Endodermal cell (in vitro differentiated cells): Measurements from ENCODE around the gene PRDM2. TPM values are rescaled to one million over a fixed set of nuclear protein-coding genes. Genes with fewer than 3 reads are reported as not detected.

Experiments used
- DNase-seq: peaks from one replicate; pipeline ENCODE4 v3.0.0-alpha.2; 2017
- H3K27ac ChIP-seq: 2 replicates; pipeline ENCODE4 v1.5.1; 2013; ENCODE audit warnings: mild to moderate bottlenecking, low read depth, low read length, moderate library complexity
- H3K27me3 ChIP-seq: 2 replicates; pipeline ENCODE4 v1.6.1; 2013; ENCODE audit warnings: mild to moderate bottlenecking, low read length, moderate library complexity; ENCODE audit not compliant: insufficient read depth, control insufficient read depth, poor library complexity, severe bottlenecking
- H3K36me3 ChIP-seq: 2 replicates; pipeline ENCODE4 v1.7.0; 2013; ENCODE audit warnings: mild to moderate bottlenecking, low read length, moderate library complexity; ENCODE audit not compliant: control insufficient read depth, insufficient read depth
- H3K4me1 ChIP-seq: one replicate; pipeline ENCODE4 v1.7.0; 2013; ENCODE audit warnings: low read length; ENCODE audit not compliant: control insufficient read depth, insufficient read depth
- H3K4me3 ChIP-seq: 2 replicates; pipeline ENCODE4 v1.5.1; 2013; ENCODE audit warnings: mild to moderate bottlenecking, low read length, moderate library complexity
- H3K9ac ChIP-seq: 2 replicates; pipeline ENCODE4 v1.6.1; 2013; ENCODE audit warnings: mild to moderate bottlenecking, low read length, moderate library complexity; ENCODE audit not compliant: poor library complexity, severe bottlenecking; ENCODE audit errors: extremely low read depth
- H3K9me3 ChIP-seq: 2 replicates; pipeline ENCODE4 v1.6.1; 2013; ENCODE audit warnings: mild to moderate bottlenecking, low read length, moderate library complexity; ENCODE audit not compliant: control insufficient read depth
- H3K27ac Mint-ChIP-seq: 2 replicates; pipeline ENCODE4 v1.8.0; 2020; ENCODE audit warnings: mixed read lengths
- H3K27me3 Mint-ChIP-seq: 2 replicates; pipeline ENCODE4 v1.8.0; 2021; ENCODE audit warnings: mild to moderate bottlenecking, mixed read lengths; ENCODE audit not compliant: insufficient read depth
- H3K36me3 Mint-ChIP-seq: 2 replicates; pipeline ENCODE4 v1.8.0; 2020; ENCODE audit warnings: low read depth, mixed read lengths
- H3K4me1 Mint-ChIP-seq: 2 replicates; pipeline ENCODE4 v1.8.0; 2020; ENCODE audit warnings: mixed read lengths
- H3K4me3 Mint-ChIP-seq: 2 replicates; pipeline ENCODE4 v1.8.0; 2020; ENCODE audit warnings: mild to moderate bottlenecking, moderate library complexity, mixed read lengths
- H3K9me3 Mint-ChIP-seq: 2 replicates; pipeline ENCODE4 v1.8.0; 2020; ENCODE audit warnings: mild to moderate bottlenecking, mixed read lengths
- WGBS, 2 experiments: methylation state at CpG; one replicate each; pipeline versions ENCODE4 v1.1.5 to v1.1.7; 2013; ENCODE audit warnings: missing lambda C conversion rate in 2 of 2, mixed read lengths in 1 of 2; ENCODE audit not compliant: insufficient coverage in 1 of 2, insufficient read length in 1 of 2; 5-methylcytosine and 5-hydroxymethylcytosine counted together
- total RNA-seq, 2 donors: library from RNA; stranded (reverse); fragmentation: NEBNext Ultra II Directional in 1 of 2; extraction: Animal tissue kit (Norgen Biotek cat#: 25700) in 1 of 2; gene quantifications; 2 replicates in 1 of 2; 3 replicates in 1 of 2; pipeline ENCODE4 v1.2.1, GENCODE V29; 2021
- TF ChIP-seq, protein P1 (sequence below): fragments of 200-600 bp; sonication (generic); conservative IDR thresholded peaks from 2 replicates; pipeline ENCODE4 v1.5.0; 2021; ENCODE audit warnings: antibody characterized with exemption, mild to moderate bottlenecking

Gene PRDM2
- total RNA-seq, 2 donors from 2014 or later, result 29.4 to 35.4 TPM

DNA sequence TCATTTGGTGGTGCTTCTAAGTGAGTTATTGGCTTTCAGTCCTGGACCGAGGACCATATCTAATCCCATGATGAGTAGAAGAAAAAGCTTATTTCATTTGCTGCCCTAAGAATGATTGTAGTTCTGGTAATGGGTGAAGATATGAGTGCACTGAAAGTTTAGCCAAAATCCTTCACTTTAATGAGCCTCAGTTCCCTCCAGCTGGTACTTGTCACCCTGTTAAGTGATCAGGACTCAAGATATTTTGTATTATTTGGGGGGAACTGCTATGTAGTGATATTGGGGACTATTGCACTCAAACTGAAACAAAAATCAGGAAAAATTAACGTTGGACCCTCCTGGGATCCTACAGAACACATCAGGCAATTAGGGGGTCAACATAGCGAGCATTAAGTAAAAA lies 165.9 kb downstream of the PRDM2 start:
- H3K4me3 Mint-ChIP-seq, result no peak overlapping the region
- Histone ChIP-seq H3K27me3 (peaks cover 7% of the 10 kb centered on the region), H3K27ac (no peak overlapping the region), H3K9me3 (no peaks in the 10 kb centered on the region), H3K4me3 (no peak overlapping the region), H3K36me3 (no peaks in the 10 kb centered on the region), H3K4me1 (no peaks in the 10 kb centered on the region), H3K9ac (no peak overlapping the region)
- DNase-seq, result no peak
- H3K4me1 Mint-ChIP-seq, result peaks cover 6% of the 10 kb centered on the region
- no peaks in the 10 kb centered on the region for H3K36me3 Mint-ChIP-seq
- no peak overlapping the region for H3K27ac Mint-ChIP-seq
- H3K27me3 Mint-ChIP-seq, result peaks cover 43% of the 10 kb centered on the region
- TF ChIP-seq, protein P1, sequence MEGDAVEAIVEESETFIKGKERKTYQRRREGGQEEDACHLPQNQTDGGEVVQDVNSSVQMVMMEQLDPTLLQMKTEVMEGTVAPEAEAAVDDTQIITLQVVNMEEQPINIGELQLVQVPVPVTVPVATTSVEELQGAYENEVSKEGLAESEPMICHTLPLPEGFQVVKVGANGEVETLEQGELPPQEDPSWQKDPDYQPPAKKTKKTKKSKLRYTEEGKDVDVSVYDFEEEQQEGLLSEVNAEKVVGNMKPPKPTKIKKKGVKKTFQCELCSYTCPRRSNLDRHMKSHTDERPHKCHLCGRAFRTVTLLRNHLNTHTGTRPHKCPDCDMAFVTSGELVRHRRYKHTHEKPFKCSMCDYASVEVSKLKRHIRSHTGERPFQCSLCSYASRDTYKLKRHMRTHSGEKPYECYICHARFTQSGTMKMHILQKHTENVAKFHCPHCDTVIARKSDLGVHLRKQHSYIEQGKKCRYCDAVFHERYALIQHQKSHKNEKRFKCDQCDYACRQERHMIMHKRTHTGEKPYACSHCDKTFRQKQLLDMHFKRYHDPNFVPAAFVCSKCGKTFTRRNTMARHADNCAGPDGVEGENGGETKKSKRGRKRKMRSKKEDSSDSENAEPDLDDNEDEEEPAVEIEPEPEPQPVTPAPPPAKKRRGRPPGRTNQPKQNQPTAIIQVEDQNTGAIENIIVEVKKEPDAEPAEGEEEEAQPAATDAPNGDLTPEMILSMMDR, result no peak
- no peaks in the 10 kb centered on the region for H3K9me3 Mint-ChIP-seq
- 82 to 85% methylated on average over 3 of the region's 3 CpGs for WGBS, 2 experiments

DNA sequence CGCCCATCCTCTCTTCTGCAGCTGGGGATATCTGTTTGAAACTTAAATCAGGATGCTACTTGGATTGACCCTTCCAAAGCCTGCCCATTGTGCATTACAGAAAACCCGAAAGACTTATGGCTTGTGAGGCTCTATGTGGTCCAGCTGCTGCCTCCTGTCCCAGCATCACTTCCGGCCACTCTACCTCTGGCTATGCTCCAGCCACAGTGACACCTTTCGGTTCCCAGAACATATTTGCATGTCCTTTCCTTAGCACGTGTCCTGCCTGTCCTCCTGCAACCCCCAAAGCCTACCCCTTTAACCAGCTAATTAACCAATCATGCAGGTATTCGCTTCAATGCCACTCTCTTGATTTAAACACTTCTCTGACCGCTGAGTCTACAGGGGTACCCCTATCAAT lies 167.6 kb downstream of the PRDM2 start:
- Mint-ChIP-seq H3K4me1 (peaks cover 6% of the 10 kb centered on the region), H3K36me3 (no peaks in the 10 kb centered on the region), H3K27me3 (peaks cover 52% of the 10 kb centered on the region), H3K4me3 (no peak overlapping the region), H3K27ac (no peak overlapping the region), H3K9me3 (no peaks in the 10 kb centered on the region)
- Histone ChIP-seq H3K9ac (no peak overlapping the region), H3K4me3 (no peak overlapping the region), H3K4me1 (no peaks in the 10 kb centered on the region), H3K27ac (no peak overlapping the region), H3K36me3 (no peaks in the 10 kb centered on the region), H3K27me3 (peaks cover 11% of the 10 kb centered on the region), H3K9me3 (no peaks in the 10 kb centered on the region)
- 88 to 95% methylated on average over 5 to 7 of the region's 7 CpGs for WGBS, 2 experiments
- DNase-seq, result no peak
- TF ChIP-seq, protein P1, result no peak

DNA sequence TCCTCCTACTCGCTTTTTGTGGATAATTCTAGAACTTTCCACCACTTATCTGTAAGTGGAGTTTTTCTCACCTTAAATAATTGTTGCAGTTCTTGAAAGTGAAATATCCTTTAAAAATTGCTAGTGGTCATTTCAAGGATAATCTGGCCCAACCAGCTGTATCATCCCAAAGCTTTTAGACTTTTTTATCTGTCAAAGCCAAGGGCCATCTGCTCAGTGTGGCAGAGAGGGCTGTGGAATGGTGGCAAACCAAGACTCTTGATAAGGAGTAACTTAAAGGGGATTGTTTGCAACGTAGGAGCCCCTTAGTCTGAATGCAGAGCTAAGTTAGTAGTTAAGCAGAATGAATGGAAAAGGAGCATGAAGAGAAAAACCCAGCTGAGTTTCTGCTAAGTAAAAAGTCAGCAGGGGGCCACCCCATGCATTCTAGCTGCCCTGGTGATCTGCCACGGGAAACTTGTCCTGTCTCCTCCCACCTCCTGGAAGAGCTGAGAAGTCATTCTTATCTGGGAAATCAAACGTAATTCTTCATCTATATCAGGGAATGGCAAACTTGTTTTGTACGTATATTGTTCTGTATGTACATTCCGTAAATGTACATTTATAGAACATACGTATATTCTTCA lies 169.3 kb downstream of the PRDM2 start:
- WGBS, 2 experiments, result 35 to 58% methylated on average over 2 to 7 of the region's 7 CpGs
- H3K27ac Mint-ChIP-seq, result no peak overlapping the region
- peaks cover 49% of the 10 kb centered on the region for H3K27me3 Mint-ChIP-seq
- no peak for DNase-seq
- no peak overlapping the region for H3K4me3 Mint-ChIP-seq
- peaks cover 3% of the 10 kb centered on the region for H3K9me3 Mint-ChIP-seq
- no peaks in the 10 kb centered on the region for H3K36me3 ChIP-seq
- no peaks in the 10 kb centered on the region for H3K36me3 Mint-ChIP-seq
- H3K9ac ChIP-seq, result no peak overlapping the region
- no peak overlapping the region for H3K4me3 ChIP-seq
- no peaks in the 10 kb centered on the region for H3K9me3 ChIP-seq
- H3K4me1 Mint-ChIP-seq, result peaks cover 6% of the 10 kb centered on the region
- H3K4me1 ChIP-seq, result no peaks in the 10 kb centered on the region
- no peak overlapping the region for H3K27ac ChIP-seq
- TF ChIP-seq, protein P1, result no peak
- peaks cover 4% of the 10 kb centered on the region for H3K27me3 ChIP-seq
